Stimulated activated CD8-positive, alpha-beta memory T cell treated with anti-CD3 and anti-CD28 coated beads, Interleukin-12 subunit alpha, Interleukin-12 subunit beta, amount 100 ng/mL, for 4 hours (primary cell): Measurements from ENCODE around the gene ZDHHC7.

Source experiments
- DNase-seq: peaks from one replicate; pipeline ENCODE4 v3.0.0-alpha.2; 2020; ENCODE audit warnings: low read depth

The ZDHHC7 gene

GRCh38 chr16:85018529-85019236 is 7.3 kb upstream of the ZDHHC7 start:
- DNase-seq = no peak

- DNase-seq = no peak
Observed at GRCh38 chr16:85017633-85018032, 6.3 kb upstream of the ZDHHC7 start.

GRCh38 chr16:85017151-85017550 is 5.8 kb upstream of the ZDHHC7 start:
- no peak for DNase-seq

GRCh38 chr16:85015481-85016187 is 4.3 kb upstream of the ZDHHC7 start:
- DNase-seq = no peak

- no peak for DNase-seq
Observed at GRCh38 chr16:85014311-85014710, 3.0 kb upstream of the ZDHHC7 start.

- no peak for DNase-seq
Observed at GRCh38 chr16:85011846-85012284, 530 bp upstream of the ZDHHC7 start.

GRCh38 chr16:85010446-85010930 is 847 bp downstream of the ZDHHC7 start:
- no peak for DNase-seq

GRCh38 chr16:85008271-85008670 is 3.1 kb downstream of the ZDHHC7 start:
- DNase-seq = no peak

GRCh38 chr16:85007496-85008214 is 3.7 kb downstream of the ZDHHC7 start:
- DNase-seq = no peak

GRCh38 chr16:85006639-85007038 is 4.7 kb downstream of the ZDHHC7 start:
- DNase-seq = no peak

GRCh38 chr16:85005285-85006069 is 5.9 kb downstream of the ZDHHC7 start:
- no peak for DNase-seq

- DNase-seq = no peak
Observed at GRCh38 chr16:85004587-85005205, 6.6 kb downstream of the ZDHHC7 start.

GRCh38 chr16:85003725-85004586 is 7.4 kb downstream of the ZDHHC7 start:
- no peak for DNase-seq

- DNase-seq = no peak
Observed at GRCh38 chr16:85003076-85003475, 8.3 kb downstream of the ZDHHC7 start.

GRCh38 chr16:85002608-85003007 is 8.7 kb downstream of the ZDHHC7 start:
- DNase-seq = no peak

GRCh38 chr16:85002099-85002541 is 9.2 kb downstream of the ZDHHC7 start:
- DNase-seq = no peak

GRCh38 chr16:84999857-85000480 is 11.4 kb downstream of the ZDHHC7 start:
- DNase-seq = no peak

GRCh38 chr16:84999200-84999599 is 12.1 kb downstream of the ZDHHC7 start:
- no peak for DNase-seq

- DNase-seq = no peak
Observed at GRCh38 chr16:84996365-84996764, 15.0 kb downstream of the ZDHHC7 start.

GRCh38 chr16:84995663-84996062 is 15.7 kb downstream of the ZDHHC7 start:
- DNase-seq = no peak
